ENCODE measurements around the gene CCSER1. TPM values are rescaled to one million over a fixed set of nuclear protein-coding genes. Genes with fewer than 3 reads are reported as not detected.

The CCSER1 gene
- total and polyA plus RNA-seq, 2 of the 8 experiments (the other 6 are each of a cell fraction or from before 2014, with no cell fraction given): 0.26 to 0.84 TPM

- H3K4ac ChIP-seq (replicated peaks; ENCODE audit: insufficient read length, low read depth, low read length): no peak overlapping the region
- no peak overlapping the region for H3K18ac ChIP-seq (ENCODE audit: extremely low read depth, low read length)
- H2BK5ac ChIP-seq (ENCODE audit: low read depth, low read length): no peak overlapping the region
- no peak overlapping the region for H4K91ac ChIP-seq (replicated peaks; ENCODE audit: insufficient read length, low read length)
- H2AK5ac ChIP-seq (ENCODE audit: low read depth, low read length): no peak overlapping the region
- no peak overlapping the region for H4K5ac ChIP-seq (ENCODE audit: insufficient read length, low read depth, low read length)
- H3K4me2 ChIP-seq (ENCODE audit: insufficient read depth in 1 of 2, low read depth in 2 of 2, low read length in 2 of 2): no peak overlapping the region
- no peak overlapping the region for H3K14ac ChIP-seq (ENCODE audit: insufficient read length)
- peaks cover 0 to 2% of the 10 kb centered on the region in 2 experiments for H4K20me1 ChIP-seq (replicated peaks in 1 of 2; ENCODE audit: control insufficient read depth in 1 of 2, insufficient read depth in 2 of 2, low read length in 2 of 2)
- no peak overlapping the region for H3K27ac ChIP-seq (ENCODE audit: low read depth, low read length)
- H3K9me3 ChIP-seq (ENCODE audit: insufficient read depth in 2 of 2, low read depth in 1 of 2, low read length in 1 of 2): no peaks in the 10 kb centered on the region
- H3K27me3 ChIP-seq (replicated peaks in 1 of 4; ENCODE audit: control insufficient read depth in 3 of 4, extremely low read depth in 1 of 4, insufficient read depth in 3 of 4, low read length in 3 of 4): no peaks in the 10 kb centered on the region
- no peaks in the 10 kb centered on the region for H3K79me1 ChIP-seq (ENCODE audit: low read depth, low read length)
- no peak overlapping the region for H3K23ac ChIP-seq (ENCODE audit: insufficient read length)
- H2BK12ac ChIP-seq (ENCODE audit: low read depth, low read length): no peak overlapping the region
- no peaks in the 10 kb centered on the region for H3K79me2 ChIP-seq (ENCODE audit: control insufficient read depth in 1 of 2, insufficient read depth in 2 of 2, low read length in 2 of 2)
- DNase-seq (ENCODE audit: low read depth in 1 of 2, low spot score in 2 of 2): no peak
- H2BK120ac ChIP-seq (replicated peaks; ENCODE audit: low read depth, low read length): no peak overlapping the region
- no peak overlapping the region for H4K8ac ChIP-seq (ENCODE audit: extremely low read depth, insufficient read depth, low read length)
- H2BK20ac ChIP-seq (ENCODE audit: low read length): no peak overlapping the region
- no peak overlapping the region for H2BK15ac ChIP-seq (ENCODE audit: low read length)
- H3K9ac ChIP-seq (replicated peaks in 1 of 4; ENCODE audit: extremely low read depth in 1 of 4, low read depth in 3 of 4, low read length in 3 of 4): no peak overlapping the region
- peak overlapping the region; percentile 65; the same call in 1 of the 2 replicates for H2AFZ ChIP-seq (ENCODE audit: low read length)
- H3K36me3 ChIP-seq (ENCODE audit: control insufficient read depth in 2 of 4, insufficient read depth in 4 of 4, low read length in 3 of 4): no peaks in the 10 kb centered on the region
- no peak overlapping the region for H3K56ac ChIP-seq (replicated peaks; ENCODE audit: insufficient read length, low read depth, low read length)
- no peaks in the 10 kb centered on the region for H3K4me1 ChIP-seq (replicated peaks in 1 of 4; ENCODE audit: control insufficient read depth in 3 of 4, insufficient read depth in 4 of 4, low read length in 3 of 4)
- ChIA-PET CTCF (ENCODE audit: partially characterized antibody) (no interaction called here), POLR2A (ENCODE audit: partially characterized antibody) (no interaction called here)
- H3K4me3 ChIP-seq (ENCODE audit: extremely low read depth in 1 of 4, insufficient read depth in 2 of 4, low read depth in 3 of 4, low read length in 4 of 4): no peak overlapping the region
- 94% methylated on average over 3 of the region's 3 CpGs; no CpG with 5 or more reads in 1 of the 2 experiments for WGBS, 2 experiments (ENCODE audit: extremely low coverage in 1 of 2, insufficient coverage in 1 of 2, insufficient read length in 1 of 2, insufficient replicate concordance in 2 of 2, low coverage in 1 of 2, low lambda C conversion rate in 2 of 2, missing lambda C conversion rate in 1 of 2)
- no peak for FAIRE-seq
- no peaks in the 10 kb centered on the region for H3K23me2 ChIP-seq (ENCODE audit: low read depth, low read length)
- TF ChIP-seq TAF7 (optimal IDR thresholded peaks at IDR 0.05; ENCODE audit: borderline replicate concordance, low read depth, low read length) (no peak), CBX8 (IDR thresholded peaks at IDR 0.05; ENCODE audit: borderline replicate concordance, low read depth, low read length) (no peak), SP4 (IDR thresholded peaks at IDR 0.05; ENCODE audit: low read length) (no peak), SUZ12 (IDR thresholded peaks at IDR 0.05; ENCODE audit: low read length) (no peak), MAFK (IDR thresholded peaks at IDR 0.05; ENCODE audit: low read depth, low read length) (no peak), SIX5 (IDR thresholded peaks at IDR 0.05; ENCODE audit: low read depth, low read length) (no peak), RFX5 (IDR thresholded peaks at IDR 0.05; ENCODE audit: borderline replicate concordance, low read depth, low read length) (no peak), GABPA (IDR thresholded peaks at IDR 0.05; ENCODE audit: borderline replicate concordance, insufficient read depth, low read length) (no peak), USF2 (IDR thresholded peaks at IDR 0.05; ENCODE audit: low read length) (no peak), SP1 (IDR thresholded peaks at IDR 0.05; ENCODE audit: low read depth, low read length) (no peak), ASH2L (IDR thresholded peaks at IDR 0.05; ENCODE audit: low read length) (no peak), JUND (IDR thresholded peaks at IDR 0.05; ENCODE audit: low read length) (no peak), KDM5A (IDR thresholded peaks at IDR 0.05; ENCODE audit: low read length) (no peak), CTBP2 (IDR thresholded peaks at IDR 0.05; ENCODE audit: borderline replicate concordance, insufficient read depth, insufficient read length, low read length) (no peak), YY1 (IDR thresholded peaks at IDR 0.05; ENCODE audit: low read depth, low read length) (no peak)
Observed at GRCh38 chr4:90246816-90247215, 119.6 kb downstream of the CCSER1 start.
